Measurements from ENCODE around the gene C6orf163.

C6orf163 gene

GRCh38 chr6:87357479-87358196, 13.0 kb downstream of the C6orf163 start:
- DNase-seq: no peak

GRCh38 chr6:87364602-87365252, 20.1 kb downstream of the C6orf163 start:
- DNase-seq: no peak

- DNase-seq: no peak
These were observed 21.6 kb downstream of the C6orf163 start for GRCh38 chr6:87366072-87366827.

- no peak for DNase-seq
These were observed 22.3 kb downstream of the C6orf163 start for GRCh38 chr6:87366899-87367298.

- no peak for DNase-seq
These were observed 28.8 kb downstream of the C6orf163 start for GRCh38 chr6:87373377-87373776.

DNA sequence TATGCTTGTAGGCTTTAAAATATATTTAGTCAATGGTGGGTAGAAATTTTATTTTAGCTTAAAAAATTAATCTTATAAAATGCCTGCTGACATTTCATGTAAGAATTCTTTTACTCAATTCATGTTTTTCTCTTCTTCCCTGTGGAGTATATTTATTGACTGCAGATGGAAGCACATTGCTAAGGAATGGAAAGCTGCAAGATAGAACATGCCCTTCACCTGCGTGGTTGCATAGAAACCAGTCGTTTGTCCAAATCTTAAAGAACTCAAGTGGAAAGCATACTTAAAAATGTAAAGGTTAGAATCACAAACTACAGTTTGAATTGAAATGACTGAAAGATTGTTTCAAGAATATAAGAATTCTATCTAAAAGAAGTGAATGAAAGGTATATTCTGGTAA, 30.7 kb downstream of the C6orf163 start:
- DNase-seq: no peak

DNA sequence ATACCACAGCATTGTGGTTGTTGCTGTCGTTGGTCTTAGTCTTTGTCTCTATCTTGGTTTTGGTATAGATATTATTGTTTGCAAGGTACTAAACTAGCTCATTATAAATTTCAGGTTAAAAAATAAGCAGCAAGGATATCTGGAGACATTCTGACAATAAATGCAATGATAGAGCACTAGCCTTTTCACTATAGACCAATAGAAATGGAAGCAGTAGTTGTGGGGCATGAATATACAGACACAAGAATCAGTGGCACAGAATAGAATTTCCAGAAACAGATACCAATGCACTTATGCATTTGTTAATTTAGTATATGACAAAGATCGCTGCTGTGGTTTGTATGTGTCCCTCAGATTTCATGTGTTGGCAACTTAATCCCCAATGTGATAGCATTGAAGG, 32.0 kb downstream of the C6orf163 start:
- no peak for DNase-seq

DNA sequence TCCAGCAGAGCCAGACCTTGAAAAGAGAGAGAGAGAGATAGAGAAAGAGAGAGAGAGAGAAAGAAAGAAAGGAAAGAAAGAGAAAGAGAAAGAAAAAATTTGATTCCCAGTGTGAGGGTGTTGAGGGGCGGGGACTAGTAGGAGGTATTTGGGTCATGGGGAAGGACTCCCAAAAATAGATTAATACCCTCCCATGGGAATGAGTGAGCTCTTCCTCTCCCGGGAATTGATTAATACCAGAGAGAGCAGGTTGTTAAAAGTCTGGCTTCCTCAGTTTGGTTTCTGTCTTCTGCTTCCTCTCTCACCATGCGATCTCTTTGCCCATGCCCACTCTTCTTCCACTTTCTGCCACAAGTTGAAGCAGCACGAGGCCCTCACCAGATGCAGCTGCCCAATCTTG, 34.3 kb downstream of the C6orf163 start:
- DNase-seq: peak; percentile 61

DNA sequence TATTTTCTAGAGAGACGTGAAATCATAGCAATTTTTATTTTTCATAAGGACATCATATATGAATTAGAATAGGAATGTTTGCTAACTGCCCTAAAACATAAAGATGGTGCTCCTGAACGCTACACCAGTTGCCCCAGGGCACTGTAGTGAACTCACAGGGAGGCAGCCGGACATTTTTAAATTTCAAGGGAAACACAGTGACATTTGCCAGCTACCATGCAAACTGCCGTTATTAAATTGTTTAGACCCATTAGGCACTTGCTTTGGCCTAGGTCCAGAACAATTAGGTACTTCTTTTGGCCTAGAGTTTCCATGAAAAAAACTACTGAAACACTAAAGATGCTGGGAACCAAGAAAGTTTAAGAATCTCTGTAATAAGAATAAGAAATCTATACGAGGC, 38.2 kb downstream of the C6orf163 start:
- no peak for DNase-seq

- DNase-seq: no peak
These were observed 39.4 kb downstream of the C6orf163 start for GRCh38 chr6:87384038-87384437.

DNA sequence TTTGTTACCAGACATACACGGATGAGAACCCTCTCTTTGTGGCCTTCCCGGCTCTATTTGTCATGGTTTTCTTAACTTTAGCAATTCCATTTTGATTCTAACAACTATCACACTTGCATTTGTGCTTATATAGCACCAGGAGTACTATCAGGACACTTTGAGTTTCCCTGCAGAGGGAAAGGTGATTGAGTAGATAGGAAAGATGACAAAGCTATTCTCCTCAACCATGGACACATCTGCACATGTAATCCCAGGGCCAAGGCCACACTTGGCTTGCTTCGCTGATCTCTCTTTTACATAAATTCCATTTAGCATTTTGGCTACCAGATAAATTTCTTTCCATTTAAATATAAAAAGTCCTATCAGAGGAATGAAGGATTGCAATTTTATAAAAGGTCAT, 39.8 kb downstream of the C6orf163 start:
- no peak for DNase-seq

- DNase-seq: peak; percentile 21
These were observed 46.7 kb downstream of the C6orf163 start for GRCh38 chr6:87391334-87391733.

DNA sequence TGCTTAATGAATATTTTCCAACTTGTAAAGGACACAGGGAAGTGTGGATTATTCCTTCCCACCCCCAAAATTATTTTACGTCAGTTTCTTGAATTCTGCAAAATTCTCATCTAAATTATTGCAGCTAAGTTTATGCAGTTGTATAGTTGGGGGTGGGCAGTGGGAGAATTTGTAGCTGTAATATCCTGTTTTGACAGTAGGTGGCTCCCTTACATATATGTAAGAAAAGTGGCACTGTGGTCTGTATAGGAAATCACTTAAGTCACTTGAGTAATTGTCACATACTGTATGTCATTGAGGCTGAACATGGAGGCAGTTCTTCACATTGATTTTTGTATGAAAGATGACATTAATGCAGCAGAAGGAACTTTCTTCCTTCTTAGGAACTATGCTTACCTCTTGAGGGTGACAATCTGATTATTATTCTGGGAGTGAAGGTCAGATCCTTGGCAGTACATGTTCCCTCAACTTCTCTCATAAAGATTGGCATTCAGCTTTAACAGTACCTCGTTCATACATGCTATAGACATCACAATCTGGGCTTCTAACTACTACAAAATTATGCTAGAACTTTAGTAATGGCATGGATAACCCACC, 48.5 kb downstream of the C6orf163 start:
- peak; percentile 80 for DNase-seq

GRCh38 chr6:87395431-87395830, 50.8 kb downstream of the C6orf163 start:
- DNase-seq: no peak

DNA sequence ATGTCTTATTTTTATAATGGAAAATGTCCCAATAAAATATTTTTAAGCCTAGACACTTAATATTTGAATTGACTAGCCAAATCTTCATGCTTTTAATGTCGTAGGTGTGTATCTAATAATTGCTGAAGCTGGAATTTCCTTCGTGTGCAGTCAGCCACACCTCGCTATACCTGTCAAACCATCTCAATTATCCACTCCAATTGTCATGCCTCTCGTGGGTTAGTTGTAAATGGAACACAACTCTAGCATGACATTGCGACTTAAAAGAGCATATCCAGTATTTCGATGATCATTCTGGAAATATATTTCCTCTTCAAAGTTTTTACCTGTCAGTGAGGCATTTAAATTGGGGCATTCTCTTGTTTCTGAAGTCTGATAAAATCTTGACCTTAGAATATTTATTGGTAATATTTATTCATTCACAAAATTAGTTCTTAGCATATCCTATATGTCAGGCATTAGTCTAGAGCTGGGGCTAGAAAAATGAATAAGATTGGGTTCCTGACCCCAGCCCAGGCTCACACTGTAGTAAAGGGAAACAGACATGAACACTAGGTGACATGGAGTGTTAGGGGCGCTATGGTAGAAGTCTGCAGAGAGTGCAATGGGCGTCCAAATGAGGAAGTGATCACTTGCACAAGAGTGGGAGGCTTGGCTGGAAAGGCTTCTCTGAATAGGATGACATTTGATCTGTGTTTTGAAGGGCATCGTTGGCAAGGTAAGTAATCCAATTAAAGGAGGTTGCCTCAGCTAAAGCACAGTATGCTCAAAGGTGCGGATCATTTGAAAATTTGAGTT, 52.2 kb downstream of the C6orf163 start:
- peak; percentile 58 for DNase-seq

DNA sequence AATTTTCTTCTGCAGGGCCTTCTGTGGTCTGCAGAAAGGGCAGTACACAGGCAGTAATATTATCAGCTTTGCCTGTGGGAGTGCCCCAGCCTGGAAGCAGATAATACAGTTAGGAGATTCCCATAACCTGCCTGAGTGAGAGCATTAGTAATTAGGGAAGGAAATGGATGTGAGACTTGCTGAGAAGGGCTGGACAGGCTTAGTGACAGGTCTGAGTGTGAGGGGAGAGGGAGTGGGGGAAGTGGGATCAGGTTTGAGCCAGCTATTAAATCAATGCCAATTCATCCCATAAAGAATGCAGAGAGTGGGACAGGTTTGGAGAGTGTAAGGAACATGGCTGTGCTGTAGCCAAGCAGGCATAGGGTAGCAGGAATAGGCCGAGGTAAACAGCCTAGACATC, 53.0 kb downstream of the C6orf163 start:
- no peak for DNase-seq

GRCh38 chr6:87401832-87402231, 57.2 kb downstream of the C6orf163 start:
- DNase-seq: no peak

DNA sequence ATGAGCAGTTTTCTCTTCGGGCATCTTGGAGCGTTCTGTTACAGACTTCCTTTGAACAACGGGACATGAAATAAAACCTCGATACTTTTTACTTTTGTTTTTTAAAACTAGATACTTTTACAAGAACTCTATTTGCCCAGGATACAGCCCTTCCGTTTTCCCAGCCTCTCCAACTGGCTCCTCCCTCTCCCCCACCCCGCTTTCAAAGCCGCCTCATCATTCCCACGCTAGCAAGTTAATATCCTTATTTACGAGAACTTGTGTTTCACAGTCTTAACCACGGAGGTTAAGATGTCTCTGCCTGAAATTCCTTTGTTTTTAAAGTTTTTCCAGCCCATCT, 62.9 kb downstream of the C6orf163 start:
- peak; percentile 38 for DNase-seq

DNA sequence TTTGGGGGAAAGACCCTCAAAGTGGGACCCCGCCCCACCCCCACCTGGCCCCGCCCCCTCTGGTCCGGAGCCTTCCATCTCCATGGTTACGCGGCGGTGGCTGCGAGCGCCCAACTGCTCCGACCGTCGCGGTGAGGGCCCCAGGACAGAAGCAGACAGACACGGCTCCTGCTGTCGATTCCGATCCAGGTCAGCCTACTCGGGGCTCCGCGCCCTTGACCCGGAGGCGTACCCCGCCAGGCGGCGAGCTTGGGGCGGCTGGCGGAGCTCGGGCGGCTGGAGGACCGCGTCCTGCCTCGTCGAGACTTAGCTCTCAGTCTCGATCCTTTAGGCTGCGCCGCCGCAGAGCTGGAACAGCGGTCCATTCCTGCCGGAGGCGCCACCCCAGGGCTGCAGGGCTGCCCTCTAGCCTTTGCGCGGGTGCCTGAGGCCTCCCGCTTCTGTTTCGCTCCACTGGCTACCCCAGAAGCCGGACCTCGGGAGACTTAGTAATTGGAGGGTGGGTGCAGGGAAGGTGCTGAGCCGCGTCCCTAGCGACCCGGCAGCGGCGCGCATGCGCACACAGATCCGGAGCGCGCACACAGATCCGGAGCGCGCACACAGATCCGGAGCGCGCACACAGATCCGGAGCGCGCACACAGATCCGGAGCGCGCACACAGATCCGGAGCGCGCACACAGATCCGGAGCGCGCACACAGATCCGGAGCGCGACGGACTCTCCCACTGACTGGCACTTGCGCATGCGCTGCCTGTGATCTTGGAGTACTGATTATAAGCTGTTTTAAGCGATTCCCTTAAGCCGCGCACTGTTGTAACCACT, 63.5 kb downstream of the C6orf163 start, which contains the start of gene CFAP206:
Gene CFAP206 (plus strand): TSS at position 72 of the 820 bp plus-strand sequence. CDS start 1,868 bp downstream, outside the sequence.
- peak; percentile 83 for DNase-seq

DNA sequence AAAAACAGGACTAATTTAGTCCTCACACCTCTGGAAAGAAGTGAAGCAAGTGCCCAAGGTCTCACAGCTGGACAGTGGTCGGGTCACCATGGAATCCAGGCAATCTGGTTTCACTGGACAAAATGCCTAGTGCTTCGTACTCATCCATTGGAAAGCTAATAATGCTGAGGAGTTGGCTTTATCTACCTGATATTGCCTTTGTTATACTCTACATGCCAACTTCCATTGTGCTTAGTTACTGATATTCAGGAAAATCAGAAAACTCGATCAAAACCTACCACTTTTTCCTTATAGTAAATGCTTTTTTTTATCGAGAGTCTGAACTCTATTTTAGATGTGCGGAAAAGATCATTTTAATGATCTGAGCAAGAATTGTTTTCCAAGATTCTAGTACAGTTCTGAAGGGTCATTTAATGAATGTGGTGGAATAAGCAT, 64.1 kb downstream of the C6orf163 start:
- DNase-seq: no peak

Measured in inflammatory macrophage treated with lipopolysaccharide for 4 hours (primary cell).